PC-9 (cell line): ENCODE data around the gene CUTC. TPM values are rescaled to one million over a fixed set of nuclear protein-coding genes. Genes with fewer than 3 reads are reported as not detected.

ENCODE experiments used
- BruUV-seq: library from RNA; stranded (reverse); fragments of 400-500 nt; replicated peaks from 2 replicates; lab custom pipeline; 2021; lab: Mats Ljungman, UMichigan
- CTCF ChIA-PET: fragments of 300-600 bp; sonication (Branson Sonifier 250); formaldehyde crosslinking; loops from one replicate; lab custom pipeline; 2022; ENCODE audit warnings: antibody characterized with exemption; lab: Charles Lee
- POLR2A ChIA-PET: fragments of 300-600 bp; sonication (Branson Sonifier 250); formaldehyde crosslinking; loops from one replicate; lab custom pipeline; 2022; ENCODE audit warnings: antibody characterized with exemption; ENCODE audit not compliant: unreplicated experiment; lab: Charles Lee
- DNase-seq, 2 experiments: peaks; one replicate each; pipeline versions ENCODE4 v3.0.0 to v3.0.0-alpha.2; 2015 to 2022; ENCODE audit warnings: mixed read lengths in 1 of 2
- H2AFZ ChIP-seq: fragments of 200-600 bp; sonication (generic); 2 replicates; pipeline ENCODE4 v1.8.1; 2017; ENCODE audit warnings: antibody characterized with exemption
- H3F3A ChIP-seq: fragments of 200-600 bp; sonication (generic); 2 replicates; pipeline ENCODE4 v1.8.1; 2017; ENCODE audit warnings: antibody characterized with exemption, mild to moderate bottlenecking, low read depth; ENCODE audit not compliant: insufficient read depth
- H3K27ac ChIP-seq: fragments of 200-600 bp; sonication (generic); 2 replicates; pipeline ENCODE4 v1.6.1; 2016; ENCODE audit warnings: mixed run types
- H3K27me3 ChIP-seq: fragments of 200-600 bp; sonication (generic); 2 replicates; pipeline ENCODE4 v1.6.1; 2016; ENCODE audit warnings: low read depth, mixed run types; ENCODE audit not compliant: insufficient read depth
- H3K36me3 ChIP-seq: fragments of 200-600 bp; sonication (generic); 2 replicates; pipeline ENCODE4 v1.6.1; 2016; ENCODE audit warnings: low read depth, mixed run types
- H3K4me1 ChIP-seq: fragments of 200-600 bp; sonication (generic); replicated peaks from 2 replicates; pipeline ENCODE4 v1.6.1; 2016; ENCODE audit warnings: mixed run types; ENCODE audit not compliant: insufficient read depth
- H3K4me2 ChIP-seq: fragments of 200-600 bp; sonication (generic); 2 replicates; pipeline ENCODE4 v1.6.1; 2017; ENCODE audit warnings: mixed run types
- H3K4me3 ChIP-seq: fragments of 200-600 bp; sonication (generic); 2 replicates; pipeline ENCODE4 v1.6.1; 2016; ENCODE audit warnings: mixed run types
- H3K79me2 ChIP-seq: fragments of 200-600 bp; sonication (generic); 2 replicates; pipeline ENCODE4 v1.6.1; 2017; ENCODE audit warnings: low read depth, mixed run types
- H3K9me2 ChIP-seq: fragments of 200-600 bp; sonication (generic); 2 replicates; pipeline ENCODE4 v1.8.1; 2017; ENCODE audit warnings: mild to moderate bottlenecking; ENCODE audit not compliant: insufficient read depth
- H3K9me3 ChIP-seq: fragments of 200-600 bp; sonication (generic); 2 replicates; pipeline ENCODE4 v1.8.1; 2016; ENCODE audit warnings: low read depth; ENCODE audit not compliant: insufficient read depth
- H4K20me1 ChIP-seq: fragments of 200-600 bp; sonication (generic); 2 replicates; pipeline ENCODE4 v1.8.1; 2017; ENCODE audit not compliant: insufficient read depth
- CTCF ChIP-seq: fragments of 200-600 bp; sonication (generic); conservative IDR thresholded peaks from 2 replicates; pipeline ENCODE4 v1.6.1; 2017; ENCODE audit warnings: mixed run types, antibody characterized with exemption, mild to moderate bottlenecking, moderate library complexity
- EZH2 ChIP-seq: fragments of 200-600 bp; sonication (generic); IDR thresholded peaks from 2 replicates; pipeline ENCODE4 v1.8.0; 2017; ENCODE audit warnings: antibody characterized with exemption, low read depth
- intact Hi-C: fragments of 100-400 bp; cut with micrococcal nuclease; formaldehyde crosslinking; loops from one replicate; pipeline ENCODE4 v1.10.0; 2022; ENCODE audit not compliant: unreplicated experiment
- total RNA-seq: library from RNA; stranded (reverse); gene quantifications from 2 replicates; pipeline ENCODE4 v1.2.3, GENCODE V29; 2021

CUTC gene
- total RNA-seq, 1 experiment from 2014 or later, result 7.6 TPM

- Histone ChIP-seq H3K4me3 (peak overlapping the region; percentile 79; the same call in 1 of the 2 replicates), H3K27ac (peak overlapping the region; percentile 100), H3F3A (peaks cover 35% of the 10 kb centered on the region), H3K4me1 (peaks cover 55% of the 10 kb centered on the region), H3K9me3 (no peaks in the 10 kb centered on the region), H4K20me1 (no peaks in the 10 kb centered on the region), H2AFZ (no peak overlapping the region), H3K36me3 (peaks cover 21% of the 10 kb centered on the region), H3K27me3 (no peaks in the 10 kb centered on the region), H3K9me2 (no peaks in the 10 kb centered on the region), H3K4me2 (peak overlapping the region; percentile 98), H3K79me2 (peaks cover 92% of the 10 kb centered on the region)
- intact Hi-C loops, result loop anchor here (1.0 to 10.0 kb wide), 3 partner anchors 33 to 351 kb away; partner anchors contain the start of genes COX15, CUTC and GOT1
- TF ChIP-seq CTCF (no peak), EZH2 (no peak)
- ChIA-PET POLR2A (no interaction called here), CTCF (interaction anchor here (0.6 kb wide), 2 partner anchors 34 to 239 kb away, joined by 3 to 13 read pairs; no protein-coding TSS in a partner anchor)
- no TSS peak for BruUV-seq
- DNase-seq, result peak; percentile 44 to 92
Measured at GRCh38 chr10:99785646-99786045, 53.6 kb downstream of the CUTC start.

- Histone ChIP-seq H3K36me3 (peaks cover 24% of the 10 kb centered on the region), H3K27ac (no peak overlapping the region), H2AFZ (no peak overlapping the region), H3K9me2 (no peaks in the 10 kb centered on the region), H3K9me3 (no peaks in the 10 kb centered on the region), H3K4me3 (no peak overlapping the region), H3K4me2 (no peak overlapping the region), H3K4me1 (peaks cover 38% of the 10 kb centered on the region), H3F3A (peaks cover 20% of the 10 kb centered on the region), H3K79me2 (peaks cover 90% of the 10 kb centered on the region), H3K27me3 (no peaks in the 10 kb centered on the region), H4K20me1 (no peaks in the 10 kb centered on the region)
- ChIA-PET POLR2A (no interaction called here), CTCF (interaction anchor here (0.7 kb wide), 1 partner anchor 353 kb away, joined by 3 read pairs; no protein-coding TSS in a partner anchor)
- no peak for DNase-seq
- no TSS peak for BruUV-seq
- no peak for TF ChIP-seq EZH2
- TF ChIP-seq CTCF, result no peak
- intact Hi-C loops, result loop anchor here (5.0 to 10.0 kb wide), 2 partner anchors 35 to 353 kb away; partner anchors contain the start of gene GOT1
Measured at GRCh38 chr10:99787311-99787710, 55.3 kb downstream of the CUTC start.

- TF ChIP-seq EZH2, result no peak
- no peak for TF ChIP-seq CTCF
- H3K27me3 ChIP-seq, result no peaks in the 10 kb centered on the region
- H3K4me2 ChIP-seq, result peak overlapping the region; percentile 16; the same call in 1 of the 2 replicates
- peaks cover 28% of the 10 kb centered on the region for H3K36me3 ChIP-seq
- no peak overlapping the region for H3K4me3 ChIP-seq
- no peak overlapping the region for H2AFZ ChIP-seq
- peaks cover 37% of the 10 kb centered on the region for H3K4me1 ChIP-seq
- POLR2A ChIA-PET, result no interaction called here
- H3K27ac ChIP-seq, result no peak overlapping the region
- H3K79me2 ChIP-seq, result peaks cover 84% of the 10 kb centered on the region
- peaks cover 20% of the 10 kb centered on the region for H3F3A ChIP-seq
- CTCF ChIA-PET, result interaction anchor here (0.7 kb wide), 1 partner anchor 352 kb away, joined by 3 read pairs; no protein-coding TSS in a partner anchor
- no peak for DNase-seq
- H3K9me2 ChIP-seq, result no peaks in the 10 kb centered on the region
- intact Hi-C loops, result loop anchor here (5.0 to 10.0 kb wide), 2 partner anchors 36 to 353 kb away; partner anchors contain the start of gene GOT1
- no peaks in the 10 kb centered on the region for H3K9me3 ChIP-seq
- H4K20me1 ChIP-seq, result no peaks in the 10 kb centered on the region
- BruUV-seq, result no TSS peak
Measured at GRCh38 chr10:99787782-99788445, 55.9 kb downstream of the CUTC start.
